ENCODE measurements around the gene FETUB. TPM values are rescaled to one million over a fixed set of nuclear protein-coding genes. Genes with fewer than 3 reads are reported as not detected.

Gene FETUB
- total RNA-seq, 1 donor from 2014 or later = not detected

GRCh38 chr3:186653984-186654383, 13.8 kb downstream of the FETUB start:
- Histone ChIP-seq H3K9me3 (ENCODE audit: low read depth) (no peaks in the 10 kb centered on the region), H3K79me2 (ENCODE audit: low read depth) (no peaks in the 10 kb centered on the region), H3K36me3 (no peaks in the 10 kb centered on the region), H3K27me3 (no peaks in the 10 kb centered on the region), H3F3A (ENCODE audit: low read depth) (no peaks in the 10 kb centered on the region), H3K9ac (no peak overlapping the region), H2AFZ (replicated peaks) (peak overlapping the region; percentile 63), H3K4me2 (no peak overlapping the region), H3K4me1 (peaks cover 5% of the 10 kb centered on the region), H3K4me3 (no peak overlapping the region), H3K27ac (no peak overlapping the region), H4K20me1 (ENCODE audit: low read depth) (no peaks in the 10 kb centered on the region)
- TF ChIP-seq CTCF (IDR thresholded peaks at IDR 0.05) (peak; percentile 34), EZH2 (IDR thresholded peaks at IDR 0.05) (no peak), EZH2phosphoT487 (IDR thresholded peaks at IDR 0.05) (no peak)
- H3K36me3 Mint-ChIP-seq = no peaks in the 10 kb centered on the region
- H3K27ac Mint-ChIP-seq = no peak overlapping the region
- H3K4me3 Mint-ChIP-seq = no peak overlapping the region
- DNase-seq (ENCODE audit: low spot score) = peak; percentile 48
- H3K27me3 Mint-ChIP-seq (ENCODE audit: insufficient read depth, low read depth) = no peaks in the 10 kb centered on the region
- H3K9me3 Mint-ChIP-seq = no peaks in the 10 kb centered on the region
- H3K4me1 Mint-ChIP-seq = peaks cover 10% of the 10 kb centered on the region

GRCh38 chr3:186663361-186664118, 23.3 kb downstream of the FETUB start:
- peak; percentile 28 for DNase-seq (ENCODE audit: low spot score)
- Histone ChIP-seq H3K27me3 (peaks cover 69% of the 10 kb centered on the region), H3K4me3 (no peak overlapping the region), H3K9ac (no peak overlapping the region), H3K27ac (no peak overlapping the region), H3K4me1 (peaks cover 21% of the 10 kb centered on the region), H3K36me3 (no peaks in the 10 kb centered on the region), H3K79me2 (ENCODE audit: low read depth) (no peaks in the 10 kb centered on the region), H4K20me1 (ENCODE audit: low read depth) (peaks cover 11% of the 10 kb centered on the region), H3K9me3 (ENCODE audit: low read depth) (no peaks in the 10 kb centered on the region), H3F3A (ENCODE audit: low read depth) (peaks cover 18% of the 10 kb centered on the region), H2AFZ (replicated peaks) (no peak overlapping the region), H3K4me2 (peak overlapping the region; percentile 15)
- TF ChIP-seq CTCF (IDR thresholded peaks at IDR 0.05) (no peak), EZH2phosphoT487 (IDR thresholded peaks at IDR 0.05) (no peak), EZH2 (IDR thresholded peaks at IDR 0.05) (no peak)
- peaks cover 6% of the 10 kb centered on the region for H3K27me3 Mint-ChIP-seq (ENCODE audit: insufficient read depth, low read depth)
- H3K4me1 Mint-ChIP-seq = peaks cover 17% of the 10 kb centered on the region
- no peaks in the 10 kb centered on the region for H3K9me3 Mint-ChIP-seq
- H3K36me3 Mint-ChIP-seq = no peaks in the 10 kb centered on the region
- H3K4me3 Mint-ChIP-seq = no peak overlapping the region
- peak overlapping the region; percentile 2 for H3K27ac Mint-ChIP-seq

GRCh38 chr3:186664119-186664495, 23.9 kb downstream of the FETUB start:
- H3K9ac ChIP-seq = no peak overlapping the region
- peaks cover 18% of the 10 kb centered on the region for H3F3A ChIP-seq (ENCODE audit: low read depth)
- H4K20me1 ChIP-seq (ENCODE audit: low read depth) = peaks cover 11% of the 10 kb centered on the region
- H3K36me3 Mint-ChIP-seq = no peaks in the 10 kb centered on the region
- H2AFZ ChIP-seq (replicated peaks) = no peak overlapping the region
- no peak overlapping the region for H3K27ac Mint-ChIP-seq
- H3K27me3 Mint-ChIP-seq (ENCODE audit: insufficient read depth, low read depth) = peaks cover 6% of the 10 kb centered on the region
- peaks cover 17% of the 10 kb centered on the region for H3K4me1 Mint-ChIP-seq
- H3K27me3 ChIP-seq = peaks cover 72% of the 10 kb centered on the region
- no peak overlapping the region for H3K4me3 Mint-ChIP-seq
- H3K27ac ChIP-seq = no peak overlapping the region
- H3K9me3 ChIP-seq (ENCODE audit: low read depth) = no peaks in the 10 kb centered on the region
- peak overlapping the region; percentile 15 for H3K4me2 ChIP-seq
- peak; percentile 24 for DNase-seq (ENCODE audit: low spot score)
- H3K4me1 ChIP-seq = peaks cover 21% of the 10 kb centered on the region
- TF ChIP-seq EZH2 (IDR thresholded peaks at IDR 0.05) = no peak
- no peaks in the 10 kb centered on the region for H3K36me3 ChIP-seq
- H3K79me2 ChIP-seq (ENCODE audit: low read depth) = no peaks in the 10 kb centered on the region
- H3K9me3 Mint-ChIP-seq = no peaks in the 10 kb centered on the region
- H3K4me3 ChIP-seq = no peak overlapping the region

GRCh38 chr3:186664506-186664905, 24.3 kb downstream of the FETUB start:
- peaks cover 18% of the 10 kb centered on the region for H3F3A ChIP-seq (ENCODE audit: low read depth)
- H3K9ac ChIP-seq = no peak overlapping the region
- Mint-ChIP-seq H3K27ac (no peak overlapping the region), H3K4me1 (peaks cover 17% of the 10 kb centered on the region), H3K27me3 (ENCODE audit: insufficient read depth, low read depth) (peaks cover 6% of the 10 kb centered on the region), H3K4me3 (no peak overlapping the region), H3K36me3 (no peaks in the 10 kb centered on the region), H3K9me3 (no peaks in the 10 kb centered on the region)
- H3K36me3 ChIP-seq = no peaks in the 10 kb centered on the region
- TF ChIP-seq EZH2 (IDR thresholded peaks at IDR 0.05) = no peak
- H3K9me3 ChIP-seq (ENCODE audit: low read depth) = no peaks in the 10 kb centered on the region
- H3K79me2 ChIP-seq (ENCODE audit: low read depth) = no peaks in the 10 kb centered on the region
- H4K20me1 ChIP-seq (ENCODE audit: low read depth) = peaks cover 11% of the 10 kb centered on the region
- H2AFZ ChIP-seq (replicated peaks) = no peak overlapping the region
- no peak overlapping the region for H3K27ac ChIP-seq
- H3K4me1 ChIP-seq = peaks cover 21% of the 10 kb centered on the region
- no peak overlapping the region for H3K4me3 ChIP-seq
- no peak overlapping the region for H3K4me2 ChIP-seq
- peaks cover 73% of the 10 kb centered on the region for H3K27me3 ChIP-seq
- DNase-seq (ENCODE audit: low spot score) = peak; percentile 4

All from neural progenitor cell (in vitro differentiated cells).